ENCODE measurements around the gene DNAJC13.
"Not testable (repeated sequence)": the region's sequence is repeated elsewhere in the genome, so short reads cannot be mapped to it uniquely, and the experiment has no call there.

DNAJC13 gene, protein sequence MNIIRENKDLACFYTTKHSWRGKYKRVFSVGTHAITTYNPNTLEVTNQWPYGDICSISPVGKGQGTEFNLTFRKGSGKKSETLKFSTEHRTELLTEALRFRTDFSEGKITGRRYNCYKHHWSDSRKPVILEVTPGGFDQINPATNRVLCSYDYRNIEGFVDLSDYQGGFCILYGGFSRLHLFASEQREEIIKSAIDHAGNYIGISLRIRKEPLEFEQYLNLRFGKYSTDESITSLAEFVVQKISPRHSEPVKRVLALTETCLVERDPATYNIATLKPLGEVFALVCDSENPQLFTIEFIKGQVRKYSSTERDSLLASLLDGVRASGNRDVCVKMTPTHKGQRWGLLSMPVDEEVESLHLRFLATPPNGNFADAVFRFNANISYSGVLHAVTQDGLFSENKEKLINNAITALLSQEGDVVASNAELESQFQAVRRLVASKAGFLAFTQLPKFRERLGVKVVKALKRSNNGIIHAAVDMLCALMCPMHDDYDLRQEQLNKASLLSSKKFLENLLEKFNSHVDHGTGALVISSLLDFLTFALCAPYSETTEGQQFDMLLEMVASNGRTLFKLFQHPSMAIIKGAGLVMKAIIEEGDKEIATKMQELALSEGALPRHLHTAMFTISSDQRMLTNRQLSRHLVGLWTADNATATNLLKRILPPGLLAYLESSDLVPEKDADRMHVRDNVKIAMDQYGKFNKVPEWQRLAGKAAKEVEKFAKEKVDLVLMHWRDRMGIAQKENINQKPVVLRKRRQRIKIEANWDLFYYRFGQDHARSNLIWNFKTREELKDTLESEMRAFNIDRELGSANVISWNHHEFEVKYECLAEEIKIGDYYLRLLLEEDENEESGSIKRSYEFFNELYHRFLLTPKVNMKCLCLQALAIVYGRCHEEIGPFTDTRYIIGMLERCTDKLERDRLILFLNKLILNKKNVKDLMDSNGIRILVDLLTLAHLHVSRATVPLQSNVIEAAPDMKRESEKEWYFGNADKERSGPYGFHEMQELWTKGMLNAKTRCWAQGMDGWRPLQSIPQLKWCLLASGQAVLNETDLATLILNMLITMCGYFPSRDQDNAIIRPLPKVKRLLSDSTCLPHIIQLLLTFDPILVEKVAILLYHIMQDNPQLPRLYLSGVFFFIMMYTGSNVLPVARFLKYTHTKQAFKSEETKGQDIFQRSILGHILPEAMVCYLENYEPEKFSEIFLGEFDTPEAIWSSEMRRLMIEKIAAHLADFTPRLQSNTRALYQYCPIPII (N-terminal part only)

DNA sequence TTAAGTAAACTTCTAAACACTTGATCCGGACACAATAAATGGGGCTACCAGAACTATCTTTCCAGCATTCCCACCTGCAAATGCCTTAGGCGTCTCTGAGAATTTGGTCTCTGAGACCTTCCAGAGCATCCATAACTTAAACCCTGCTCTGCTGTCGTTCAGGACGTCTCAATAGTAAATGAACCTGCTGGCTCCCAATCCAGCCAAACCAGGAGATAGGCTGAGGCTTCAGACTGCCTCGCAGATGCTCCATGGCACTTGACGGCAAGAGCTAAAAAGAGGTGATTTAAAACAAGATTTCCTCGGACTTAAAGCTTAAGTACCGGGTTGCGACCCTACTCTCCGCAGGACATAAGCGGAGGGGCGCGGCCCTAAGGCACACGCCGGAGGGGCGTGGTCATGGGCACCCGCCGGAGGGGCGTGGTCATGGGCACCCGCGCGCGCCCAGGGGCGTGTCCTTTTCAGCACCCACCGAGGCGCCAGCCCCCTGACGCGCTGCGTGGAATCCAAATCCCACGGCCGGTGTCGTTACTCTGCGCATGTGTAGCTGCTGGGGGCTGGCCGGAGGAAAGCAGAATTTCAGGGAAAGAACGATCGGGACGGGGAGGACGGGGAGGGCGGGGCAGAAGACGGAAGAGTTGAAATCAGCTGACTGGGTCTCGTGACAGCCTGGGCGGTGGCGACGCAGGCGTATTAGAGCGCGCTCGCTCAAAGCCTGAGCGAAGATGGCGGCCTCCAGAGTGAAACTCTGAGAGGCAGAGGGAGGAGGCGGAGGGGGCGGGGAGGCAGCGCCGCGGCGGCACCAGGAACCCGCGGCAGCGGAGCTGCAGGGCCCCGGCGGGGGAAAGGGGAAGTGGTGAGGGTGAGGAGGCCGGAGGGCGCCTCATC, at the start of gene DNAJC13:
Gene DNAJC13, plus strand, starts transcription at position 696 of the 888 bp plus-strand sequence. CDS start 17,049 bp downstream, outside the sequence.
- peak; percentile 78 to 87 (median 84) for DNase-seq (ENCODE audit: low read depth in 2 of 3, low spot score in 1 of 3)

DNA sequence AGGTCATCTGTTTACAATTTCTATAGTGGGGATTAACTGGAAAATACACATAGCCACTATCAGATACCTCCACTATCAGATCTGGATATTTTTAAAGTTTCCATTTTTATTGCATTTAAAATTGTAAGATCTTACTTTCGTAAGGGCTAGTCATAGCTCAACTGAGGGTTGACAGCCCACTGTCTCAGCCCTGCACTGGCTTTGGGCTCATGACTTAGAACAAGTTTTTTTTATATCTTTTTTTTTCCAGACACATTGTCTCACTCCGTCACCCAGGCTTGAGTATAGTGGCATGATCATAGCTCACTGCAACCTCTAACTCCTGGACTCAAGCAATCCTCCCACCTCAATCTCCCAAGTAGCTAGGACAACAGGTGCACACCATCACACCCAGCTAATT, 48.8 kb upstream of the DNAJC13 start:
- no peak for DNase-seq (ENCODE audit: low read depth in 2 of 3, low spot score in 1 of 3)

DNA sequence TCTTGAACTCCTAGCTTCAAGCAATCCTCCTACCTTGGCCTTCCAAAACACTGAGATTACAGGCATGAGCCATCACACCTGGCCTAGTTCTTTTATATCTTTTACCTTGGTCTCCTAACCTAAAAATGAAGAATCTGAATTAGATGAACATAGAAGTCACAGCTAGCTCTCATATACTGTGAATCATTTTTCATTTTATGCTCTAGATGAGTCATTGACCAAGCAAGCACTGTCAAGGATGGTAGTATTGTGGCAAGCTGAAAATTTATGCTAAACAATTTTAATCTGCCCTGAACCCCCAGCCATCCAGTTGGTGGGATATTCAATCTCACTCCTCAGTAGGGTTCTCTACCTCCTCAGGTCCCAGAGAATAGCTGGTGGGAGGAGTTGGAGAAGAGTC, 48.3 kb upstream of the DNAJC13 start:
- DNase-seq (ENCODE audit: low read depth in 2 of 3, low spot score in 1 of 3): no peak

DNA sequence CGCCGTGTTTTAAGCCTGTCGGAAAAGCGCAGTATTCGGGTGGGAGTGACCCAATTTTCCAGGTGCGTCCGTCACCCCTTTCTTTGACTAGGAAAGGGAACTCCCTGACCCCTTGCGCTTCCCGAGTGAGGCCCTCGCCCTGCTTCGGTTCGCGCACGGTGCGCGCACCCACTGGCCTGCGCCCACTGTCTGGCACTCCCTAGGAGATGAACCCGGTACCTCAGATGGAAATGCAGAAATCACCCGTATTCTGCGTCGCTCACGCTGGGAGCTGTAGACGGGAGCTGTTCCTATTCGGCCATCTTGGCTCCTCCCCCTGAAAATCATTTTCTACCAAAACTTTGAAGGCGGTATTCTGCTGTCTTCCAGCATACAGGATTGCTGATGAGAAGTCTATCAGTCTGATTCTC, 40.4 kb upstream of the DNAJC13 start:
- DNase-seq (ENCODE audit: low read depth in 2 of 3, low spot score in 1 of 3): not testable (repeated sequence)

DNA sequence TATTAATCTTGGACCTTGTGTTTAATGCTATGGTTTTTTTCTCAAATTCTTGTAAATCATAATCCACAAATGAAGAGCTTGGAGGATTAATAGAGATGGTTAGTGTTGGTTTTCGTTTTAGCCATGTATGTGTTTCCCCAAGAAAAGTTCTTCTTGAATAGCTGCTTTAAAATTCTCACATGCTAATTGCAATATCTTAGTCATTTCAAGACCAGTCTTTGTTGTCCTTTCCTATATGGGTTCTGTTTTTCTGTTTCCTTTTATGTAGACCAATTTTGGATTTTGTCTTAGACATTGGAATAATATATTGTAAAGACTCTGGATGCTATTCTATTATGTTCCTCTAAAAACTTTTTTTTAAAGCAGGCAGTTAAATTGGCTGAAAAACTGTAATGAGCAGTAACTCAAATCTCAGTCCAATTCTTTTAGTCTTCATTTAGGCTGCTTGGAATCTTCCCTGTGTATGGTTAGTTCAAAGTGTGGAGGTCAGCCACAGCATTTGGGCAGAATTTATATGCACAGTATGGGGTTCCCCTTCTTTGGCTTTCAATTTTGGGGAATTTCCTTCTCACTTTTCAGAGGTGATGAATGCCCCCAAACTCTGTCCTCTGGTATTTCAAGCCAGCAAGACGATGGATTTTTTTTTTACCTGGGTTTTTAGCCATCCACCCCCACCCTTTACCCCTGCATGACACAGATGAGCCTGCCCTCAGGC, 39.1 kb upstream of the DNAJC13 start:
- DNase-seq (ENCODE audit: low read depth in 2 of 3, low spot score in 1 of 3): no peak

DNA sequence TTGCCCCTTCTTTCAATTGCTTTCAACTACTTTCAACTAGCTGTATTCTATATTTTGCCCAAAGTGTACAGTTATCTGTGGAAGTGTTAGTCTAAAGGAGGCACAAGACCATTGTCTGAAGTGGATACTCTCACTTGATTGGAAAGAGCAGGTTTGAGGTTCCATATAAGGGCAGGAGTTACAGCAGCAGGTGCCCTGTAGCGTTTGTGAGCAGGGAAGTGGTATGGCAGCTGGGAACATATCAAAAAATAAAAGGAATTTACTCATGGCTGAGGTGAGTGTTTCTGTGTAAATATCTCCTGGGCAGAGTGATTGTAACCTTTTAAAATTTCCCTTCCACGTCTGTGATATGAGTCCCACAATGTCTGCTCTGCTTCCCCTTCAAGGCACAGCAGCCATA, 38.5 kb upstream of the DNAJC13 start:
- DNase-seq (ENCODE audit: low read depth in 2 of 3, low spot score in 1 of 3): no peak

DNA sequence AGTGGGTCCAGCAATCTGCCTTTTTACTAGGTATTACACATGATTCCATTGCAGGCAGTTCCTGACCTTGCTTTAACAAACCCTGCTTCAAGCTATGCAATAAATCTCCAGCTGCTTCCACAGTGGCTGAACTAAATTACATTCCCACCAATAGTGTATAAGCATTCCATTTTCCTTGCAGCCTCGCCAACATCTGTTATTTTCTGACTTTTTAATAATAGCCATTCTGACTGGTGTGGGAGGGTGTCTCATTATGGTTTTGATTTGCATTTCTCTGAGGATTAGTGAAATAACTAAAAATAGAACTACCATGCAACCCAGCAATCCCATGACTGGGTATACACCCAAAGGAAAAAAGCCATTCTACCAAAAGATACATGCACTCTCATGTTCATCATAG, 36.4 kb upstream of the DNAJC13 start:
- DNase-seq (ENCODE audit: low read depth in 2 of 3, low spot score in 1 of 3): no peak

DNA sequence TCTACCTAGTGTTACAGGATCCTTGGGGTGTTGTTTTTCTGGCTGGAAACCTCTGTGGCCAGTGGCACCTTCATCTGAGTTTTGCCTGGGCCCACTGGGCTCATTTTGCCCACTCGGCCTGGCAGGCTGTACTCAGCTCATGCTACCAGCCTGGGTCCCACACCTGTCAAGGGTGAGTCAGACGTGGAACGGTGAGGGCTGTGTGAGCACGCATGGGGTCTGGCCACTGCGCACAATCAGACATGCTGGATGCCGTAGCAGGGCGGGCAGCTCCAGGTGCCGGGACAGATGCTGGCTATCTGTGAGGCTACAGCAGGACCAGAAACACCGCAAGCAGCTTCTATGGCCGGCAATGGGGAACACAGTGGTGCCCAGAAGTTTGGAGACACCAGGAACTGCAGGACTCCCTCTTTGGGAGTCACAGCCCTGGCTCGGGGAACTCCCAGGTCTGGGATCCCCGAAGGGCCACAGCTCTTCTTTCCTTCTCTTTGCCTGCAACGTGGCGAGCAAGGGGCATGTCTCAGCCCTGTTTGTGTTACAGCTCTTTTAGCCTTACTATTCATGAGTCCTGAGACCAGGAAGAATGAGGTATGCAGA, 35.9 kb upstream of the DNAJC13 start:
- DNase-seq (ENCODE audit: low read depth in 2 of 3, low spot score in 1 of 3): no peak

DNA sequence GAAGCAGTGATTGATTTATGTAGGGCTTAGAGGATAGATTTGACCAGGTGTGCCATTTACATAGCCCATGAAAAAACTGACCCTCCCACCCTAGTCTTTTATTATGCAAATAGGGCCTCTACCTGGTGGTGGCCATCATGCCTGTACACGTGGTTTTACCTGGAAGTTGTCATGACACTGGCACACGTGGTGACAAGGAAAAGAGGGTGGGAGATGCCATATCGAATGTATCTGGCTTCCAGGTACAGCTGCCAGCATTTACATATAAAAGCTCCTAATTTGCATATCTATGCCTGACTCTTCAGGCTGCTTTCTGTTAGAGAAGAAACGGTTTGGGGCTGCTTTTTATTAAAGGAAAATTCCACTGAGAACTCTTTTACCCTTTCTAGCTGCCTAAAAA, 35.0 kb upstream of the DNAJC13 start:
- no peak for DNase-seq (ENCODE audit: low read depth in 2 of 3, low spot score in 1 of 3)

DNA sequence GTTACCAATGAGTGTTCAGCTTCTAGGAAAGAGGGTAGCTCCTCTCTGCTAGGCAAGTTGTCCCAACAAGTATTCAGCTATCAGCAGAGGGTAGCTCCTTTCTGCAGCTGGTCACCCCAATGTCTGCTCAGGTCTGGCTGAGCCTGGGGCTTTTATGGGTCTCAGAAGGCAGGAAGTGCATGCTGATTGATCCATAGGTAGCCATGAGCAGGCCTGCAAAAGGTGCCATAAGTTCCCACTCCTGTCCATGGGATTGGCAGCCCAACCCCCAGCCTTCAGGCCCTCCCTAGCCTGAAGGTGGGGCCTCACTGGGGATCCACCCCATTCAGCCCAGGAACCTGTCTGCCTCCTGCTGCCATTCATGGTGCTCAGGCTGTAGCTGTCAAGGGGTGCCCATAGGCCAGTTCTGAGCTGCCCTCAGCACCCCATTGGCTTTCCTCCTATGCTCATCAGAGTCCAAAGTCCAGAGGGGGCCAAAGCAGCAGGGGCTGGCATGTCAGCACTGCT, 34.6 kb upstream of the DNAJC13 start:
- no peak for DNase-seq (ENCODE audit: low read depth in 2 of 3, low spot score in 1 of 3)

DNA sequence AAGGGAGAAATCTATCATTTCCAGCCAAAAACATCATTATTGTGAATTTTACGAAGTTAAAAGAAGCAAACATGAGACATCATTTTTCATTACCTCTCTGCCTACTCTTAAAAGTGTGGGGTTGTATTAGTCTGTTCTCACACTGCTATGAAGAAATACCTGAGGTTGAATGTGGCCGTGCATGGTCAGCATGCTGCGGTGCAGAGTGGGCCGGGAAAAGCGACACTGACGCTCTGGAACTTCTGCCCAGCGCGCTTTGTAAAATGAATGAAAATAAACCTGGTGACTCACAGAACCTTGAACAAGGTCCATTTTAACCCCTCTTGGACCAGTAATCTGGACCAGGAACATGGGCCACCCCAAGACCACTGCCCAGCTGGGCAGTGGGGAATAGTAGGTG, 31.0 kb upstream of the DNAJC13 start:
- DNase-seq (ENCODE audit: low read depth in 2 of 3, low spot score in 1 of 3): no peak

DNA sequence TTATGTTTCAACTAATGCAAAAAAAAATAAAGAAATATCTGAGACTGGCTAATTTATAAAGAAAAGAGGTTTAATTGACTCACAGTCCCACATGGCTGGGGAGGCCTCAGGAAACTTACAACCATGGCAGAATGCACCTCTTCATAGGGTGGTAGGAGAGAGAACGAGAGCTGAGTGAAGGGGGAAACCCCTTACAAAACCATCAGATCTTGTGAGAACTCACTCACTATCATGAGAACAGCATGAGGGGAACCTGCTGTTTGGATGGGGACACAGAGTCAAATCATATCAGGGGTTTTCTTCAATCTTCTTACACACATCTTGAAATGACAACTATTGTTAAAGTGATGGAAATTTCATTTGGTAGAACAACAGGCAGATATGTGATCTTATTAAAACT, 24.6 kb upstream of the DNAJC13 start:
- not testable (repeated sequence) for DNase-seq (ENCODE audit: low read depth in 2 of 3, low spot score in 1 of 3)

DNA sequence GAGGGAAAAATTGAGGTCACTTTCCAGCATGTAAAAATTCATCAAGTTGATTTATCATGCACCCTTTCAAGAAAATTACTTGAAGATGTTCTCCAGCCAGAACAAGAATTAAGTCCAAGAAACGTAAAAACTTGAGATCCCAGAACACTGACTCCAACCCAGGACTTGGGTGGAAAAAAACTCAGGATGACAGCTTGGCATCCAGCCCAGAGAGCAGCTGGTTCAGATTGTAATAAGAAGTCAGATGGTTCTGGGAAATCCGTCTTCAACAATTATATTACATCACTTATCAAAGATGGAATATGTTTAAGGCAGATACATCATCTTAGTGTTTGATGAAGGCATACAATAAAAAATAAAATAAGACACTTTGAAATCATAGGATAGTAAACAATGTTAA, 23.0 kb upstream of the DNAJC13 start:
- DNase-seq (ENCODE audit: low read depth in 2 of 3, low spot score in 1 of 3): no peak

DNA sequence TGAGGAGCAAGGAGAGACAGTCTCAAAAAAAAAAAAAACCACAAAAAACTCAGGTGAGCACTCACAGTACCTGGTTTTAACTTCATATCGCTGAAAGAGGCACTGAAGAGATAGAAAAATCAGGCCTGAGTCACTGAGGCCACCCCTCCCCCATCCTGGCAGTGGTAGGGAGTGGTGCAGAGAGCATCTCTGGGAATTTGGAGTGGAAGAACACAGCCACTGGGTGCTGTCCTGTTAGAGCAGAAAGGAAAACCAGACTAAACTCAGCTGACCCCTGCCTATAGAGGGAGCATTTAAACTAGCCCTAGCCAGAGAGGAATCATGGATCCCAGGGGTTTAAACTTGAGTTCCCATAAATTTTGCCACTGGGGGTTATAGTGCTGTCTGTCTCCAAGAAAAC, 22.2 kb upstream of the DNAJC13 start:
- DNase-seq (ENCODE audit: low read depth in 2 of 3, low spot score in 1 of 3): no peak

DNA sequence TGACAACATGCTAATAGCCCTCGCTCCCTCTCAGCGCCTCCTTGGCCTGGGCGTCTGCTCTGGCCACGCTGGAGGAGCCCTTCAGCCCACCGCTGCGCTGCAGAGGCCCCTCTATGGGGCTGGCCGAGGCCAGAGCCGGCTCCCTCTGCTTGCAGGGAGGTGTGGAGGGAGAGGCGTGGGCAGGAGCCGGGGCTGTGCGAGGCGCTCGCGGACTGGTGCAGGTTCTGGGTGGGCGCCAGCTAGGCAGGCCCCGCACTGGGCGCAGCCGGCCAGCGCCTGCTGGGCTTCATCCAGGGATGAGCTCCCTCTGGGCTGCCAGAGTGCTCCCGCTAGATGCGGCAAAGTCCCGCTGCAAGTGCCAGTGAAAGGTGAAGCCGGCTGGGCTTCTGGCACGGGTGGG, 21.0 kb upstream of the DNAJC13 start:
- no peak for DNase-seq (ENCODE audit: low read depth in 2 of 3, low spot score in 1 of 3)

DNA sequence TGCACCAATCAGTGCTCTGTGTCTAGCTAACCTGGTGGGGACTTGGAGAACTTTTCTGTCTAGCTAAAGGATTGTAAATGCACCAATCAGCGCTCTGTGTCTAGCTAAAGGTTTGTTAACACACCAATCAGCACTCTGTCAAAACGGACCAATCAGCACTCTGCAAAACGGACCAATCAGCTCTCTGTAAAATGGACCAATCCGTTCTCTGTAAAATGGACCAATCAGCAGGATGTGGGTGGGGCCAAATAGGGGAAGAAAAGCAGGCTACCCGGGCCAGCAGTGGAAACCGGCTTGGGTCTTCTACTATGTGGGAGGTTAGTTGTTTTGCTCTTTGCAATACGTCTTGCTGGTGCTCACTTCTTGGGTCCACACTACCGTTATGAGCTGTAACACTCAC, 20.5 kb upstream of the DNAJC13 start:
- DNase-seq (ENCODE audit: low read depth in 2 of 3, low spot score in 1 of 3): not testable (repeated sequence)

DNA sequence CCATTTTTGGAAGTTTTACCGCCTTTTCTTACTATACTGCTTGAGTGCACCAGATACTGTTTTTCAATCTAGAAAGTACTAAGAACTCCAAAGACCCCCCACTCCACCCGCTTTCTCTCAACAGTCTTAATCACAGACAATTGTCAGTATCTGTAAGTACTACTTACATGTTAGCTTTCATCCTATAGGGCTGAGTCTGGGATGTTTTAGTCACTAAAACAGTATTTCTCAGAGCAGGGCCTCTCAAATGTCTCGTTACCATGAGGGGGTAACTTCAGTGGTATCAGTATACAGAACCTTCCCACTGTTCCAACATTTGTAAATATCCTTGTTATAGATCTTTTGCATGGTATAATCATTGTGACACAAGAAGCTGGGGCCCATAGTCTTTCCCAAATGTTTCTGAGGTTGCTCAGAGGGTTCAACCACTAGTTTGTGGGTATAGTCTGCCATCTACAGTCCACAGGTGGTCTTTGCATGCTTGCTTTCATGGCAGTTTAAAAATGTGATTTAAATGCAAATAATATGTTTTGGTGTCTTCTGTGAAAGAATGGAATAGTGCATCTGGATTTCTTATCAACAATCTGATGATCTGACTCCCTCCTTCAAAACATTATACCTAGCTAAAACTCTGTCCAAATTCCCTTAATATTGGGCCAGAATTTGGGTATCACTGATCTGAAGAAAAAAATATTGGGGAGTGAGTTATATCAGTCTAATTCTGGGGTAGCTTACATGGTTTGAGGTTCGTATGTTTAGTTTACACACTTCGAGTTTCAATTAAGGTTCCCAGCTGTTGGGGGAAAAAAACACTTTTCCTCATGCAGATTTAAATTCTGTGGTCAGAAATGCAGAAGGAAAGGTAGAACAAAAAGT, 18.0 kb upstream of the DNAJC13 start:
- peak in 1 of 3 donors; percentile 24 for DNase-seq (ENCODE audit: low read depth in 2 of 3, low spot score in 1 of 3)

DNA sequence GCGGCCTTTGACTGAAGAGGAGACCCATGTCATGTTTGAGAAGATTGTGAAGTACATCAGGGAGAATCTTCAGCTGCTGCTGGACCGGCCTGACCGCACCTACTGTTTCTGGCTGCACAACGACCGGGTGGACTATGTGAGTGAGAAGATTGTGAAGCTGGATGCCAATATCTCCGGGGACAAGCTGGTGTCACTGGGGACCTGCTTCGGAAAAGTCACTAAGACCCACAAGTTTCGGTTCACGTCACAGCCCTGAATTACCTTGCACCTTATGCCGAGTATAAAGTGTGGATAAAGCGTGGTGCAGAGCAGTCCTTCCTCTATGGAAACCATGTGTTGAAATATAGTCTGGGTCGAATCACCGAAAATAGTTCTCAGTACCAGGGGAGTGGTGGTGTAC, 16.0 kb upstream of the DNAJC13 start:
- DNase-seq (ENCODE audit: low read depth in 2 of 3, low spot score in 1 of 3): no peak
